ENCODE measurements around the gene SOX21. TPM values are rescaled to one million over a fixed set of nuclear protein-coding genes. Genes with fewer than 3 reads are reported as not detected.

The SOX21 gene
- total and polyA plus RNA-seq, 2 donors, result 0.11 TPM; not detected in 1

DNA sequence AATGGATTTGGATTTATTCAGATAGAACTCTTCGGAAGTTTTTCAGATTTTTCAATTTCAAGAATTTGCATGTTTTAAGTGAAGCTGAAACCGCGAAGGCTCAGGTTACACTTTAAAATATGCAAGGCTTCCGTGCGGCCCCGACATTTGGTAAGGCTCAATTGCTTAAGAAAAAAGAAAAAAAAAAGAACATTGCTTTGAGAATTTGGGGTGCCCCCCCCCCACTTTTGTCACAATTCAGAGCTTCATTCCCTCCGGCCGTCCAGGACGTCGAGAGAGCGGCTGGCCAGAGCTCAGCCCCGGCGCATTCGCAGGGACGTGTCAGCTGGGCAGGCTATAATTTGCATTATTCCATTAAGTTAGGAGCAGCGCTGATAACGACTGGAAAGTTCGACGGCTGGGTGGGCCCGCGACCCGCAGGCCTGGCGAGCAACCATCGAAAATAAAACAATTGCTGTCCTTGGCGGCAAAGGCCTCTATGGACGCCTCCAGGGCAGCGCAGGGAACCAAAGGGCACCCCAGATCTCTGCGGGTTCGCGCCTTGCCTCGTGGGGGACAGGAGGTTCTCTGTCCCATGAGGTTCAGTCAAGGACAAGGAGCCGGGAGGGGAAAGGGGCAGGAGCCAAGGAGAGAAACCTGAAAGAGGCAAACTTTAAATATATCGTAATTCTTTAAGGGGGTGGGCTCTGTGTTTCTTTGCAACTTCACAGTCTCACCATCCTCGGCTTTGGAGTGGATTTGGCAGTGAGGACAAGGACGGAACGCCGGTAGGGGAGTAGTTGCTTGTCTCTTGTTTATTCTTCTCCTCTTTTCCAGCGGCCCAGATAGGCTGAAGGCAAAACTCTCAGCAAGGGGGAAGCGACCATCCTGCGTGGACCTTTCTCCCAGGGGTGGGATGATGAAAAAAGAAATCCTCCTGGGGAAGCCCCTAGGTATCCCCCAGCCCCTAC lies 7.0 kb downstream of the SOX21 start:
- no peaks in the 10 kb centered on the region for H3K36me3 ChIP-seq (ENCODE audit: insufficient read depth)
- H3K4me1 ChIP-seq (ENCODE audit: insufficient read depth), result no peaks in the 10 kb centered on the region
- H3K27ac ChIP-seq (ENCODE audit: low read depth), result no peak overlapping the region
- no peak for DNase-seq (ENCODE audit: extremely low spot score)
- H3K4me3 ChIP-seq (ENCODE audit: low read depth, low read length), result no peak overlapping the region
- 8% methylated on average over 40 of the region's 40 CpGs for WGBS

DNA sequence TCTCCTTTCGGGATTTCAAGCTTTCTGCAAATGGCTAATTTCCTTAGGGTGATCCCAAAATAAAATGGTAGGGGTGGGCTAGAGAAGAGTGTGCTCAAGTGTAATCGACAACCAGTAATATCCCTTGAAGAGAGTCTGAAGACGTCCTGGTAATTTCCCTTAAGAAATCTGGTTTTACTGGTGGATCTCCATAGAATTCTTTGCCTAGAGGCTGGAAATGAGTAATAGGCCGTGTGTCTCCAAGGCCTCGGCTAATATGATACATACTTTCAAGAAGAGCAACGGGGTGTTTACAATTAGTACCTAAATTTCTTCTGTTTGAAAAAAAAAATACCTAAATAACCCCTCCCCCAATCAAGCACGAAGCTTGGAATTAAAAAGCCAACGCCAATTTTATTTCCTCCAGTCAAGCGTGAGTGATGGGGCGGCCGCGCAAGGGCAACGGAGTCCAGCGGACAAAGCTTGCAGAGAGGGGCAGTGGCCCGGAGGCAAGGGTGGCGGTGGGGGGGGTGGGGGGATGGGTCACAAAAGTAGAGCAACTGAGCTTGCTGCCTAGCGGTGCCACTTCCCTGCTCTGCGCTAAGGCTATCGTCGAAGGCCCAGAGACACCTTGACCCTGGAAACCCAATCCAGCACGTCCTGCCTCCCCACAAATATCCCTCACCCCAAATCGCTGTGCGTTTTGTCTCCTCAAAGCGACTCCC lies 7.8 kb downstream of the SOX21 start:
- 13% methylated on average over 24 of the region's 24 CpGs for WGBS
- no peaks in the 10 kb centered on the region for H3K4me1 ChIP-seq (ENCODE audit: insufficient read depth)
- no peak for DNase-seq (ENCODE audit: extremely low spot score)
- H3K4me3 ChIP-seq (ENCODE audit: low read depth, low read length), result no peak overlapping the region
- no peaks in the 10 kb centered on the region for H3K36me3 ChIP-seq (ENCODE audit: insufficient read depth)
- H3K27ac ChIP-seq (ENCODE audit: low read depth), result no peak overlapping the region

DNA sequence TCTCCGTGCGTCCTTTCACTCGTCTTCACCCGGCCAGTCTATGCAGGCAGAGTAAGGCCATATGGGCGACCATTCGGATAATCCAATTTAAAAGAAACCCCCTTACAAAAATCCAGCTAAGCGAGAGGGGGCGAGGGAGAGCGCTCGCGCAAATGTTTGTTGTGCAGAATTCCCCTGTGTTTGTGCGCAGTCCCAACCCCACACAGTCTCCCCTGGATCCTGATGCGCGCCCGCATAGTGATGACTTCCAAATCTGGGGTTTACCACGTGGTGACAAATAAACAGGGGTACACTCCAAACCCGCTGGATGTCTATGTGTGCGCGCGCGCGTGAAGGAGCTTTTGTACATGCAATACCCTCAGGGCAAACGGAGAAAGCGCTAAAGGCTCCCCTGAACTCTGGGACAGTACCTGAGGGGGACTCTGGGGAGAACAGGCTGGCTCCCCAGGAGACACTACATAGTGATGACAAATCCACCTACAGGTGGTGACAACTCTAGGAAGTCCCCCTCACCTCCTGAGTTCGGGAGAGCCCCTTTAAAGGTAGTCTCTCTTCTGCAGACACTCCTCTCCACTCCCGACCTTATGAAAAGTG lies 8.5 kb downstream of the SOX21 start:
- no peaks in the 10 kb centered on the region for H3K36me3 ChIP-seq (ENCODE audit: insufficient read depth)
- H3K4me1 ChIP-seq (ENCODE audit: insufficient read depth), result no peaks in the 10 kb centered on the region
- H3K27ac ChIP-seq (ENCODE audit: low read depth), result no peak overlapping the region
- DNase-seq (ENCODE audit: extremely low spot score), result no peak
- H3K4me3 ChIP-seq (ENCODE audit: low read depth, low read length), result no peak overlapping the region
- 5% methylated on average over 26 of the region's 26 CpGs for WGBS

DNA sequence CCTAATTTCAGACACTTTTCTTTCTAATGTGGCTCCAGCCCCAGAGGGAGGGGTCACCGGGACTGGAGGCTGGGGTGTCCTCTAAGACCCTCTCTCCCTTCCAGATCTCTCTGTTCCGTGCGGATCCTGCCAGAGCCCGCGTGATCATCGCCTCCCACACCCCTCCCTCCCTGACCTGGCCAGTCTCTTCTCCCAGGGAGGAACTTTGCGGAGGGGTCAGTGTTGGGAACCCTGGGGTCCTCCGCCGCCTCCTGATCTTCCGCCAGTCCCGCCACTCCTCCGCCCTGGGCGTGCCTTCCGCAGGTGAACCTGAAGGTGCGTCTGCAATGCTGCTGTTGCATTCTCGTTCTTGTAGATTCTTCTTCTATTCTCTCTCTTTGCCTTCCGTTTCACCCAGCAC lies 9.1 kb downstream of the SOX21 start:
- no peaks in the 10 kb centered on the region for H3K36me3 ChIP-seq (ENCODE audit: insufficient read depth)
- H3K4me3 ChIP-seq (ENCODE audit: low read depth, low read length), result no peak overlapping the region
- no peak for DNase-seq (ENCODE audit: extremely low spot score)
- no peaks in the 10 kb centered on the region for H3K4me1 ChIP-seq (ENCODE audit: insufficient read depth)
- H3K27ac ChIP-seq (ENCODE audit: low read depth), result no peak overlapping the region
- 3% methylated on average over 17 of the region's 17 CpGs for WGBS

DNA sequence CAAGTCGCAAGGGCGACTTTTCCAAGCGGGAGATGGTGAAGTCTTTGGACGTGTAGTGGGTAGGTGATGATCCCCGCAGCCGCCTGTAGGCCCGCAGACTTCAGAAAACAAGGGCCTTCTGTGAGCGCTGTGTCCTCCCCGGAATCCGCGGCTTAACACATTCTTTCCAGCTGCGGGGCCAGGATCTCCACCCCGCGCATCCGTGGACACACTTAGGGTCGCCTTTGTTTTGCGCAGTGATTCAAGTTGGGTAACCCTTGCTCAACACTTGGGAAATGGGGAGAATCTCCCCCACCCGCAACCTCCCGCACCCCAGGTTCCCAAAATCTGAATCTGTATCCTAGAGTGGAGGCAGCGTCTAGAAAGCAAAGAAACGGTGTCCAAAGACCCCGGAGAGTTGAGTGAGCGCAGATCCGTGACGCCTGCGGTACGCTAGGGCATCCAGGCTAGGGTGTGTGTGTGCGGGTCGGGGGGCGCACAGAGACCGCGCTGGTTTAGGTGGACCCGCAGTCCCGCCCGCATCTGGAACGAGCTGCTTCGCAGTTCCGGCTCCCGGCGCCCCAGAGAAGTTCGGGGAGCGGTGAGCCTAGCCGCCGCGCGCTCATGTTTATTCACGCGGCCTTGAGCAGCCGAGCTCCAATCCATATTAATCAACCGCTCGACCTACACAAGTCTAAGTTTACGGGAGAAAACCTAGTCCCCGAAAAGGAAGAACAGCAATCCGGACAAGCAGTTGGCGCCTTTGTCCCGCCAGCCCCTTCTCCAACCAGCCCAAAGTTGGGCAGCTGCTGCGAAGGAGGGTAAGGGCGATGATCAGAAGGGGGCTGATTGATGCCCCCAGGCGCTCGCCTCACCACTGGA lies 9.9 kb downstream of the SOX21 start:
- DNase-seq (ENCODE audit: extremely low spot score), result no peak
- 3% methylated on average over 60 of the region's 60 CpGs for WGBS
- H3K4me1 ChIP-seq (ENCODE audit: insufficient read depth), result no peaks in the 10 kb centered on the region
- no peaks in the 10 kb centered on the region for H3K36me3 ChIP-seq (ENCODE audit: insufficient read depth)
- no peak overlapping the region for H3K4me3 ChIP-seq (ENCODE audit: low read depth, low read length)
- H3K27ac ChIP-seq (ENCODE audit: low read depth), result no peak overlapping the region

DNA sequence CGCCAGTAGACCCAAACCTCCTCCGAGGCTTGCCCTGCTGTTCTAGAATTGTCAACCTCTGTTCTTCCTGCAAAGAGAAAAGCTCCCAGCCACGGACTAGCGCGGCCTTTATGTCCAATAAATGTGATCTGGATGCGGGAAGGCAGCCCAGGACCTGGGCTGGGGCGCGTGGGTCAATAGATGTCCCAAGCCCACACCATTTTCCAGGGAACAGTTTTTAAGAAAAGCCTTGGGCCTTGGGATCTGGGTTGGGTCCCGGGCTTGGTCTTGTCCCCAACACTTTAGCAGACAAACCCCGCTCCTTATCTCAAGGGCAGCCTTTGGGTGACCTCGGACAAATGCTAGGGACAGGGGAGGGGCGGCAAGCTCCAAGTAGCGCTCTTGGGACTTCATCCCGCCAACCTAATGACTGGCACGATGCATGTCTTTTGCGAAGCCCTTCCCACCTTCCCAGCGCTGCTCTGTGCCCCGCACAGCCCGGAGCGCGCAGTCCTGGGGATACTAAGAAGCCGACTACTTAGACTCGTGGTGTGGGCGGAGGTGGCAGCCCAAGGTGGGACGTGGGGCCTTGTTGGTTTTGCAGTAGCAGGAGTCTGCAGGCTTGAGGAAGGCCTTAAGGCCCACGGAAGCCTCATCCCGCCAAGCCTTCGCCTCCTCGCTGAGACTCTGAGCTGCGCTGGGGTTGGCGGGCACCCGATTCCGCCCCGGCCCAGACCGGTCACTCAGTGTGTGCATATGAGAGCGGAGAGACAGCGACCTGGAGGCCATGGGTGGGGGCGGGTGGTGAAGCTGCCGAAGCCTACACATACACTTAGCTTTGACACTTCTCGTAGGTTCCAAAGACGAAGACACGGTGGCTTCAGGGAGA lies 10.8 kb downstream of the SOX21 start:
- H3K36me3 ChIP-seq (ENCODE audit: insufficient read depth), result no peaks in the 10 kb centered on the region
- 23% methylated on average over 42 of the region's 42 CpGs for WGBS
- no peak overlapping the region for H3K4me3 ChIP-seq (ENCODE audit: low read depth, low read length)
- H3K27ac ChIP-seq (ENCODE audit: low read depth), result no peak overlapping the region
- DNase-seq (ENCODE audit: extremely low spot score), result no peak
- no peaks in the 10 kb centered on the region for H3K4me1 ChIP-seq (ENCODE audit: insufficient read depth)

DNA sequence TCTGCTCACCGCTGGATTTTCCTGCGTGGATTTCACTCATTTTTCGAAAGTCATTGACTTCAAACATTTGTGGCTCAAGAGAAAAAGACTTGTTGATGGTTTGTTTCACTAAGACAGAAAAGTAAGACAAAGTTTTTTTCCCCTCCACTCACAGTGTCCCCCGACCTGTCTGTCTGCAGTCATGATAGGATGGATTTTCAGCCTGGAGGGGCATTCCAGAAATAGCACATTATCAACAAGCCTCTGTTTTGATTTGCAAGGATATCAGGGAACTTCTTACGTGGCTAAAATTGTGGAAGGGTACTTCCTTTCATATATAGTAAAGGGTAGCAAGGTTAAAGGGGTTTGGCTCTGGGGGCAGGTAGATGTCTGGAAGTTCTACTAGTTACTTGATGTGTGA lies 11.8 kb downstream of the SOX21 start:
- DNase-seq (ENCODE audit: extremely low spot score), result no peak
- Histone ChIP-seq H3K27ac (ENCODE audit: low read depth) (no peak overlapping the region), H3K36me3 (ENCODE audit: insufficient read depth) (no peaks in the 10 kb centered on the region), H3K4me3 (ENCODE audit: low read depth, low read length) (no peak overlapping the region), H3K4me1 (ENCODE audit: insufficient read depth) (no peaks in the 10 kb centered on the region)
- WGBS, result 69% methylated on average over 5 of the region's 5 CpGs

DNA sequence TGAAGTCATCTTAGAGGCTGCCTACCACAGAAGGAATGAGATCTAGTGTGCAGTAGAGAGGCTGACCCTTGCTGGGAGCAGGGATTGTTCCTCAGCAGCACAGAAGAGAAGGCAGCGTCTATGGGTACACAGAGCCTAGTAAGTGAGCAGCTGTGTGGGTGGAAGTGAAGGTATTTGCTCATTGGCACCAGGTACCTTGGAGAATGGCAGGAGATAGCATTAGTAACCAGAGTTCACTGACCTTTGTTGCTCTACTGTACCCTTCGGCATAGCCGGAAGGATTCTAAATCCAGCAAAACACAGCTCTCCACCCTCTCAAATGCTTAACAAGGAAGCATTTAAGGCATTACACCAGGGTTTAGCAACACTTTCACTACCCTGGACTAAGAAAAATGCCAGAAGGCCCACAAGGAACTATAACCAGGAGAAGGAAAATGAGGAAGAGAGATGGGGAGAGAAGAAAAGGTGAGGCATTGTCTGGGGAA lies 12.3 kb downstream of the SOX21 start:
- H3K36me3 ChIP-seq (ENCODE audit: insufficient read depth), result no peaks in the 10 kb centered on the region
- 64% methylated on average over 3 of the region's 3 CpGs for WGBS
- no peak overlapping the region for H3K4me3 ChIP-seq (ENCODE audit: low read depth, low read length)
- H3K27ac ChIP-seq (ENCODE audit: low read depth), result no peak overlapping the region
- no peak for DNase-seq (ENCODE audit: extremely low spot score)
- H3K4me1 ChIP-seq (ENCODE audit: insufficient read depth), result no peaks in the 10 kb centered on the region

DNA sequence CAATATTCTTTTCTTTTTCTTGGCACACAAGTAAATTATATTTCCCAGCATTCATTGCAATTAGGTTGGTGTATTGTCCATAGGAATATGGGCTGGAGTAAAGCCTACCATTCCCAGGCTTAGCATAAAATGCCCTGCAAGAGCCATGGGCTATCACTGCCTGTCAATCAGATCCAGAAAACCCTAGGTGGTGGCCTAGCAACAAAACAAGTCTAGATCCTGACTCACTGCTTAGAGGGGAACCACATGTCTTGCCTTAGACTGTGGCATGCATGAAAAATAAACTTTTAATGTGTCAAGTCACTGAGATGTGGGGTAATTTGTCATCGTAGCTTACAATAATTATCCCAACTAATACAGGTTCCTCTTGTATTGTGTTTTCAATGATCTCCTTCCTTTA lies 16.2 kb downstream of the SOX21 start:
- 89% methylated on average over 1 of the region's 1 CpG for WGBS
- Histone ChIP-seq H3K4me1 (ENCODE audit: insufficient read depth) (no peaks in the 10 kb centered on the region), H3K27ac (ENCODE audit: low read depth) (no peak overlapping the region), H3K4me3 (ENCODE audit: low read depth, low read length) (no peak overlapping the region), H3K36me3 (ENCODE audit: insufficient read depth) (no peaks in the 10 kb centered on the region)
- DNase-seq (ENCODE audit: extremely low spot score), result no peak

DNA sequence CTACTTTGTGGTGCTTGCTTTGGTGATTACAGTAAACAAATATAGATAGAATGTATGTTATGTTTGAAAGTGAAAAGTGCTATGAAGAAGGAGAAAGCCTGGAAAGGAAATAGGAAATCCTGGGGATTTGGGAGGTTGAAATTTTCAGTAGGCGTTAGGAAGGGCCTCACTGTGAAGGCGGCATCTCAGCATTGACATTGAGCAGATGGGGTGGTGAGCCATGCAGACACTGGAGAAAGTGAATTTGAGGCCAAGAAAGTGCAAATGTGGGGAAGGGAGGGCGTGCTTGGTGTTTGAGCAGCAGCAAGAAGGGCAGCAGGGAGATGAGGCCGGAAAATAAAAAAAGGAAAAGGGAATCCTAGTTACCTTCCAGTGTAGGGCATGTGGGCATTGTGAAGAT lies 20.3 kb downstream of the SOX21 start:
- Histone ChIP-seq H3K4me3 (ENCODE audit: low read depth, low read length) (no peak overlapping the region), H3K27ac (ENCODE audit: low read depth) (no peak overlapping the region), H3K4me1 (ENCODE audit: insufficient read depth) (no peaks in the 10 kb centered on the region), H3K36me3 (ENCODE audit: insufficient read depth) (no peaks in the 10 kb centered on the region)
- WGBS, result 67% methylated on average over 4 of the region's 4 CpGs
- no peak for DNase-seq (ENCODE audit: extremely low spot score)

DNA sequence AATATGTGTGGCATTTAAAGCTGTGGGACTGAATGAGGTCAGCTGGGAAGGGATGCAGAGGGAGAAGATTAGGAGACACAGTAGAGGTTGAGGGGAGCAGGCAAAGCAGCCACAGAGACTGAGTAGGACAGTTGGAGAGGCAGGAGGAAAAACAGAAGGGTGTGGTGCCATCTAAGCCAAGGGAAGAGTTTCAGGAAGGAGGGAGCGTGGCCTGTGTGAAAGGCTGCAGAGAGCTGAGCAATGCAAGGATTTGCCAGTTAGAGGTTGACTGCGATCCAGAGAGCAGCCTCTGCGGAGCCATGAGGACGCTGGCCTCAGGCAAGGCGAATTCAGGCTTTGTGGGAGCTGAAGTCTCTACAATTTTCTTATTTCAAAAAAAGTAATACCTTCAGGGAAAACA lies 28.9 kb downstream of the SOX21 start:
- WGBS, result 43% methylated on average over 5 of the region's 5 CpGs
- no peak for DNase-seq (ENCODE audit: extremely low spot score)
- Histone ChIP-seq H3K4me1 (ENCODE audit: insufficient read depth) (no peaks in the 10 kb centered on the region), H3K27ac (ENCODE audit: low read depth) (no peak overlapping the region), H3K36me3 (ENCODE audit: insufficient read depth) (no peaks in the 10 kb centered on the region), H3K4me3 (ENCODE audit: low read depth, low read length) (no peak overlapping the region)

DNA sequence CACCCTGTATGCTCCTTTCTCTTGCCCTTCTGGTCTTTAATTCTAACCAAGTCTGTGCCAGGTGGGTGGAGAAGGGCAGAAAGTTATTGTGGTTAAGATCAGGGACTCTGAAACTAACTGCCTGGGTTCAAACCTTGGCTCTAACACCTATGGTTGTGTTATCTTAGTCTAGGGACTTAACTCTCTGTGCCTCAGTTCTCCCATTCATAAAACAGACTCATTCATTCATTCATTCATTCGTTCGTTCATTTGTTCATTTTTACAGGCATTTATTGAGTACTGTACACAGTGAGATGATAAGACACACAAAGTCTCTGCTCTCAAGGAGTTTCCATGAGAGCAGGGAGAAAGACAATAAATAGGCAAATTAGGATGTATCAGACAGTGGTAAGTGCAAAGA lies 30.1 kb downstream of the SOX21 start:
- no peak for DNase-seq (ENCODE audit: extremely low spot score)
- Histone ChIP-seq H3K27ac (ENCODE audit: low read depth) (no peak overlapping the region), H3K36me3 (ENCODE audit: insufficient read depth) (no peaks in the 10 kb centered on the region), H3K4me3 (ENCODE audit: low read depth, low read length) (no peak overlapping the region), H3K4me1 (ENCODE audit: insufficient read depth) (no peaks in the 10 kb centered on the region)
- WGBS, result 70% methylated on average over 2 of the region's 2 CpGs
